GM23248 (cell line): ENCODE data around the gene ATXN7L1.

ENCODE experiments used
- EZH2 ChIP-seq: fragments of 200-600 bp; sonication (generic); IDR thresholded peaks from 2 replicates; pipeline ENCODE4 v1.6.1; 2018; ENCODE audit warnings: antibody characterized with exemption, mild to moderate bottlenecking; ENCODE audit not compliant: insufficient read depth, poor library complexity, severe bottlenecking
- EZH2phosphoT487 ChIP-seq: fragments of 200-600 bp; sonication (generic); IDR thresholded peaks from 2 replicates; pipeline ENCODE4 v1.6.1; 2018; ENCODE audit warnings: antibody characterized with exemption, moderate library complexity, mild to moderate bottlenecking, low read depth; ENCODE audit not compliant: insufficient read depth

- TF ChIP-seq EZH2phosphoT487 (no peak), EZH2 (no peak)
Observed at GRCh38 chr7:105924945-105925344, 48.5 kb upstream of the ATXN7L1 start.
